CD4-positive, alpha-beta T cell treated with Interleukin-6 for 4 hours (primary cell): Measurements from ENCODE around the gene ACSS1.
A peak's percentile ranks its signal among the peaks of the same experiment; 100 is the strongest.
"Not testable (repeated sequence)": the region's sequence is repeated elsewhere in the genome, so short reads cannot be mapped to it uniquely, and the experiment has no call there.

ENCODE experiments used
- DNase-seq: peaks from one replicate; pipeline ENCODE4 v3.0.0-alpha.2; 2020; ENCODE audit warnings: mixed read lengths

The ACSS1 gene

GRCh38 chr20:25008388-25009217, 49.3 kb downstream of the ACSS1 start:
- DNase-seq: no peak

- no peak for DNase-seq
Measured at GRCh38 chr20:25007491-25008305, 50.2 kb downstream of the ACSS1 start.

- no peak for DNase-seq
Measured at GRCh38 chr20:25006431-25007167, 51.3 kb downstream of the ACSS1 start.

- DNase-seq: no peak
Measured at GRCh38 chr20:25005661-25006060, 52.3 kb downstream of the ACSS1 start.

- DNase-seq: no peak
Measured at GRCh38 chr20:25005220-25005619, 52.7 kb downstream of the ACSS1 start.

- DNase-seq: no peak
Measured at GRCh38 chr20:25003002-25003401, 54.9 kb downstream of the ACSS1 start.

- DNase-seq: not testable (repeated sequence)
Measured at GRCh38 chr20:25001323-25001722, 56.6 kb downstream of the ACSS1 start.

GRCh38 chr20:25000268-25000801, 57.6 kb downstream of the ACSS1 start:
- DNase-seq: no peak

GRCh38 chr20:24999568-24999967, 58.4 kb downstream of the ACSS1 start:
- no peak for DNase-seq

GRCh38 chr20:24998631-24999445, 59.1 kb downstream of the ACSS1 start:
- DNase-seq: no peak

- no peak for DNase-seq
Measured at GRCh38 chr20:24998121-24998520, 59.8 kb downstream of the ACSS1 start.

GRCh38 chr20:24996449-24997377, 61.2 kb downstream of the ACSS1 start:
- DNase-seq: no peak

- no peak for DNase-seq
Measured at GRCh38 chr20:24995741-24996448, 62.0 kb downstream of the ACSS1 start.

- DNase-seq: peak; percentile 87
Measured at GRCh38 chr20:24994470-24995368, 63.2 kb downstream of the ACSS1 start.

- no peak for DNase-seq
Measured at GRCh38 chr20:24994186-24994465, 63.8 kb downstream of the ACSS1 start.

GRCh38 chr20:24993337-24994185, 64.4 kb downstream of the ACSS1 start:
- no peak for DNase-seq

- DNase-seq: peak; percentile 98
Measured at GRCh38 chr20:24992487-24993205, 65.3 kb downstream of the ACSS1 start, which contains the start of gene APMAP. APMAP (minus strand) TSS chr20:24992751; CDS start chr20:24992688, 63 bp downstream.
